GM18502 (cell line): ENCODE measurements around the gene NUTM2D.
"Not testable (repeated sequence)": the region's sequence is repeated elsewhere in the genome, so short reads cannot be mapped to it uniquely, and the experiment has no call there.

Source experiments
- ATAC-seq: cut with Tn5 transposase; IDR thresholded peaks from one replicate; pipeline ENCODE4 v1.9.1; 2021; ENCODE audit warnings: mild to moderate bottlenecking; ENCODE audit not compliant: unreplicated experiment, poor library complexity

The NUTM2D gene

GRCh38 chr10:87357444-87357843 lies at the start of gene NUTM2D:
Gene NUTM2D, plus strand, starts transcription at chr10:87357744. Its CDS starts 522 bp downstream, at chr10:87358266.
- ATAC-seq, result not testable (repeated sequence)

GRCh38 chr10:87308702-87309101 lies 48.8 kb upstream of the NUTM2D start:
- ATAC-seq, result not testable (repeated sequence)

DNA sequence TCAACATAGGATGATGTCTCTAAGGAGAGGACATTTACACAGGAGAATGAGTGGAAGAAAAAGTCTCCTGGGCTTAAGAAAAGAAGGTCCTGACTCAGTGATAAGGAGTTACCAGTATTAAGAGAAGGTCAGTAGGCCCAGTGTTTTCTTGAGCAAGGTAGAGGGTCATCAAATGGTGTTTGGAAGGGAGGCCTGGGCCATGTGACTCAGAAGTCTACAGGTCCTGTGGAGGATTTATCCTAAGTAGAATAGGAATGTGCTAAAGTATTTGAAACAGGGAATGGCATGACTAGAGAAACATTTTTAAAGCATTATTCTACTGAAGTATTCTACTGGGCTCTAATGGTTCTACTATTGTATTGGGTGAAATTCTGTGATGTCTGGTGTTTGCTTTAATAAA lies 47.9 kb upstream of the NUTM2D start:
- not testable (repeated sequence) for ATAC-seq

DNA sequence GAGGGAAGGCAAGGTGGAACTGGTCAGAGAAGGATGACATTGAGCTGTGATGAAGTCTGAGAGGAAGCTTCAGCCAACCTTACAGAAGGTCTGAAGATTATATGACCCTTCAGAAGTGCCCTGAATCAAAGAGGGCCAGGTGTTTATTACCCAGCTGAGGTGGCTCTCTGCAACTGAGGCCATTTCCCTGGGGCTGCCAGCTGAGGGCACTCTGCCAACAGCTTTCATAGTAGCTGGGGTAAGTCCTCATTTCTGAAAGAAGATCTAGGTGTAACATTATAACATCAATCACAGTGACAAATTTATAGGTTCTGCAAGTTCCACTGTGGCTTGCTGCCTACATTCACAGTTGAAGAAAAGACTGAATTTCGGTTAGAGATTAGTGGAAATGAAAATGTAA lies 46.0 kb upstream of the NUTM2D start:
- not testable (repeated sequence) for ATAC-seq

DNA sequence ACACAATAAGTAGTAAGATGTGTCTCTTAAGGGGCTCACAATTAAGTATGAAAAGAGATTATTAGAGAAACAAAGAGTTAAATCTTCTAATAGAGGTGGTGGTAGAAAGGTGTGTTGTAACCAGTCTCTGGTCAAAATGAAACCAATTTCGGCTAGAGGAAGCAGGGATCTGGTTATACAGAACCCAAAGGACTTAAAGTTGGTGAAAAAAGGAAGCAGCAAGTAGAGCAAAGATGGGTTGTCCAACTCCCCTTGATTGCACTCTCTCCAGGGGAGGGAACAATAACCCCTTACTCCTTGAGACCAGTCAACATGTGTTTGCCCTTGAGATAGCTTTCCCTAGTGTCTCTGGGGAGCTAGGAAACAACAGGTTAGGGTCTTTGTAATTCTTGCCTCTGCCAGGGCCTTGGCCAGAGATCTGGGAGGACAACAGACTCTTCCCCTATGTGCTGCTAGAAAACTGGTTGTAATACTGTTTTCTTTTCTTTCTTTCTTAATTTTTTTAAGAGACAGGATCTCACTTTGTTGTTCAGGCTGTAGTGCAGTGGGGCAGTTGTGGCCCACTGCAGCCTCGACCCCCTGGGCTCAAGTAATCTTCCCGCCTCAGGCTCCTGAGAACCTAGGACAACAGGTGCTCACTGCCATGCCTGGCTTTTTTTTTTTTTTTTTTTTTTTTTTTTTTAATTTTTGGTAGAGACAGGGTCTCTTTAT lies 43.7 kb upstream of the NUTM2D start:
- not testable (repeated sequence) for ATAC-seq

- not testable (repeated sequence) for ATAC-seq
Measured at GRCh38 chr10:87314360-87314973, 43.1 kb upstream of the NUTM2D start.

- ATAC-seq, result not testable (repeated sequence)
Measured at GRCh38 chr10:87321505-87321904, 36.0 kb upstream of the NUTM2D start.

DNA sequence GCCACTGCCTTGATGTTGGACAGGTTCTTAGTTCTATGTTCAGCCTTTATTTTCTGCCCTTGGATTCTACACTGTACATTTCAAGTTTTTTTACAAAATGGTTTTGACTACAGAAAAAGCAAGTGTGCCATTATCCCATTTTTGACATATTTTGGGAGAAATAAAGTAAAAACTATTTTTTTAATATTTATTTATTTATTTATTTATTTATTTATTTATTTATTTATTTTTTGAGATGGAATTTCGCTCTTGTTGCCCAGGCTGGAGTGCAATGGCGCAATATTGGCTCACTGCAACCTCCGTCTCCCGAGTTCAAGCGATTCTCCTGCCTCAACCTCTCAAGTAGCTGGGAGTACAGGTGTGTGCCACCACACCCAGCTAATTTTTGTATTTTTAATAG lies 33.0 kb upstream of the NUTM2D start:
- ATAC-seq, result not testable (repeated sequence)

GRCh38 chr10:87327958-87328357 lies 29.6 kb upstream of the NUTM2D start:
- ATAC-seq, result not testable (repeated sequence)

GRCh38 chr10:87329131-87329530 lies 28.4 kb upstream of the NUTM2D start:
- not testable (repeated sequence) for ATAC-seq

DNA sequence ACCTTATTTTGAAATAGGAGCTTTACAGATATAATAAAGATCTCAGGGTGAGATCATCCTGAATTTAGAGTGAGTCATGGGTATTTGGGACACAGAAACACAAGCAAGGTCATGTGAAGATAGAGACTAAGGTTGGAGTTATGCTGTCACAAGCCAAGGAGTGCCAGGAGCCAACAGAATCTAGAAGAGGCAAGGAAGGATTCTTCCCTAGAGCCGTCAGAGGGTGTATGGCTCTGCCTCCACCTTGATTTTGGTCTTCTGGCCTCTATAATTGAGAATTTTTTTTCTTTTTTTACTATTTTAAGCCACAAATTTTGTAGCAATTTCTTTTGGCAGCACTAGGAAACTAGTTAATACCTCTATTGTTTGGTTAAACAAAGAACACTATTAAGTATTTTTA lies 24.9 kb upstream of the NUTM2D start:
- not testable (repeated sequence) for ATAC-seq

DNA sequence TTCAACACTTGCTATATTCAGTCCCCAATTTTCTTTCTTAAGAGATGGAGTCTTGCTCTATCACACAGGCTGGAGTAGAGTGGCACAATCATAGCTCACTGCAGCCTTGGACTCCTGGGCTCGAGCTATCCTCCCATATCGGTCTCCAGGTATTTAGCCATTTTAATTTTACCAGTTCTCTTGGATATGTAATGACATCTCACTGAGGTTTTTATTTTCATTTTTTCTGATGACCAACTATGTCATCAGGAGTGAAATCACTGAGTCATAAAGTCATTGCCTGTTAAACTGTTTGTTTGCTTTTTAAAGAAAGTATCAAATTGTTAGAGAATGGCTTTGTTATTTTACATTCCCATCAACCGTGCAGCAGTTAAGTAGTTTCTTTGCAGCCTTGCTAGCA lies 17.1 kb upstream of the NUTM2D start:
- ATAC-seq, result not testable (repeated sequence)

DNA sequence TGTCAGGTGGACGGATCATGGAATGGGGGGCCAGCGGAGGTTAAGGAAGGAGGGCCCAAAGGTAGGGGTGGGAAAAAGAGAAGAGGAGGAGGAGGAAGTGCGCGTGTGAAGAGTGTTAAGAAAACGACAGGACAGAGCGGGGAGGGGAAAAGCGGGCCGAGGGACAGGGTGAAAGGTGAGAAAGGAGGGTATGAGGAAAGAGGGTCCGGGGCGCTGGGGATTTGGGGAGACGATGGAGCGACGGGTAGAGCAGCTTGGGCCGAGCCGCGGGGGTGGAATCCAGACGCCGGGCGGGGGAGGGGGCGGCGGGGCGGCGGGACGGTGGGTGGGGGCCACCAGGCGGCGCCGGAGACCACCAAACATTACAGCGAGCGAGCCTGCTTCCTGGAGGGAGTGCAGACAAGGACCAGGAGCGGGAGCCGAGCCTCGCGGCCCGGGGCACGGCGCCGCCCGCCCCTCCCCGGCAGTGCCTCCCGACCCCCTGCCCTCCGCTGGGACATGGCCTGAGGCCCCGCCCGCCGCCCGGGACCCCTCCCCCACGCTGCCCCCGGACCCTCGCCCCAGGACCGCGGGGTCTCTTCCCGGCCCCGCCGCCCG lies 15.9 kb upstream of the NUTM2D start:
- peak; percentile 10 for ATAC-seq

- peak; percentile 87 for ATAC-seq
Measured at GRCh38 chr10:87342249-87342710, 15.3 kb upstream of the NUTM2D start.

- peak; percentile 81 for ATAC-seq
Measured at GRCh38 chr10:87342711-87343258, 14.8 kb upstream of the NUTM2D start.

GRCh38 chr10:87345743-87346142 lies 11.8 kb upstream of the NUTM2D start:
- not testable (repeated sequence) for ATAC-seq

- not testable (repeated sequence) for ATAC-seq
Measured at GRCh38 chr10:87350161-87350560, 7.4 kb upstream of the NUTM2D start.

GRCh38 chr10:87352825-87353224 lies 4.7 kb upstream of the NUTM2D start:
- ATAC-seq, result not testable (repeated sequence)

GRCh38 chr10:87355110-87355509 lies 2.4 kb upstream of the NUTM2D start:
- not testable (repeated sequence) for ATAC-seq

- ATAC-seq, result not testable (repeated sequence)
Measured at GRCh38 chr10:87358159-87358558, 615 bp downstream of the NUTM2D start.
